Measurements from ENCODE around the gene OR5B21.
A peak's percentile ranks its signal among the peaks of the same experiment; 100 is the strongest.

Gene OR5B21

DNA sequence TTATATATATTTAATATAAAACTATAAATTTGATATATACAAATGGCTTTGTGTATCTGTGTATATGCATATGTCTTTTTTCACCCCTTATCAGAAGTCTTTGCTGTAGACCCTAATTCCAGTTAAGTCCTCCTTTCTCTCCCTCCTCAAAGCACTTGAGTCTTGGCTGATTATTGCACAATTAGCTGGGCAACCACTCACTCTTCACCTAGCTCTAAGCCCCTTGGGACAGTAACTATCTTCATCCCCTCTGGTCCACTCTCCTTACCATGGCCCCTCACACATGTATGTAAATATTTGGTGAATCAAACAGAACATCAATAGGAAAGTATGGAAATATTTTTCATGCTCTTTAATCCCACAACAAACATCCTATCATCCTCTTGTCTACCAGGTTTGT, 909 bp upstream of the OR5B21 start:
- DNase-seq (ENCODE audit: low spot score): no peak
- TF ChIP-seq, protein P1, sequence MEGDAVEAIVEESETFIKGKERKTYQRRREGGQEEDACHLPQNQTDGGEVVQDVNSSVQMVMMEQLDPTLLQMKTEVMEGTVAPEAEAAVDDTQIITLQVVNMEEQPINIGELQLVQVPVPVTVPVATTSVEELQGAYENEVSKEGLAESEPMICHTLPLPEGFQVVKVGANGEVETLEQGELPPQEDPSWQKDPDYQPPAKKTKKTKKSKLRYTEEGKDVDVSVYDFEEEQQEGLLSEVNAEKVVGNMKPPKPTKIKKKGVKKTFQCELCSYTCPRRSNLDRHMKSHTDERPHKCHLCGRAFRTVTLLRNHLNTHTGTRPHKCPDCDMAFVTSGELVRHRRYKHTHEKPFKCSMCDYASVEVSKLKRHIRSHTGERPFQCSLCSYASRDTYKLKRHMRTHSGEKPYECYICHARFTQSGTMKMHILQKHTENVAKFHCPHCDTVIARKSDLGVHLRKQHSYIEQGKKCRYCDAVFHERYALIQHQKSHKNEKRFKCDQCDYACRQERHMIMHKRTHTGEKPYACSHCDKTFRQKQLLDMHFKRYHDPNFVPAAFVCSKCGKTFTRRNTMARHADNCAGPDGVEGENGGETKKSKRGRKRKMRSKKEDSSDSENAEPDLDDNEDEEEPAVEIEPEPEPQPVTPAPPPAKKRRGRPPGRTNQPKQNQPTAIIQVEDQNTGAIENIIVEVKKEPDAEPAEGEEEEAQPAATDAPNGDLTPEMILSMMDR (IDR thresholded peaks at IDR 0.05; ENCODE audit: borderline replicate concordance, control extremely low read depth, extremely low read depth, insufficient read depth, missing control alignments): no peak
- in situ Hi-C loops (cut with MboI; ENCODE audit: low sequenced_read_pairs, unreplicated experiment): loop anchor here (25.0 kb wide), 2 partner anchors 697 to 847 kb away; partner anchors contain the start of genes CLP1 and ZDHHC5

GRCh38 chr11:58507355-58507754, 550 bp downstream of the OR5B21 start:
- no peak for DNase-seq (ENCODE audit: low spot score)
- in situ Hi-C loops (cut with MboI; ENCODE audit: low sequenced_read_pairs, unreplicated experiment): loop anchor here (25.0 kb wide), 2 partner anchors 695 to 845 kb away; partner anchors contain the start of genes CLP1 and ZDHHC5
- TF ChIP-seq, protein P1 (IDR thresholded peaks at IDR 0.05; ENCODE audit: borderline replicate concordance, control extremely low read depth, extremely low read depth, insufficient read depth, missing control alignments): no peak

GRCh38 chr11:58506935-58507334, 970 bp downstream of the OR5B21 start:
- TF ChIP-seq, protein P1 (IDR thresholded peaks at IDR 0.05; ENCODE audit: borderline replicate concordance, control extremely low read depth, extremely low read depth, insufficient read depth, missing control alignments): no peak
- in situ Hi-C loops (cut with MboI; ENCODE audit: low sequenced_read_pairs, unreplicated experiment): loop anchor here (25.0 kb wide), 2 partner anchors 695 to 845 kb away; partner anchors contain the start of genes CLP1 and ZDHHC5
- DNase-seq (ENCODE audit: low spot score): no peak

DNA sequence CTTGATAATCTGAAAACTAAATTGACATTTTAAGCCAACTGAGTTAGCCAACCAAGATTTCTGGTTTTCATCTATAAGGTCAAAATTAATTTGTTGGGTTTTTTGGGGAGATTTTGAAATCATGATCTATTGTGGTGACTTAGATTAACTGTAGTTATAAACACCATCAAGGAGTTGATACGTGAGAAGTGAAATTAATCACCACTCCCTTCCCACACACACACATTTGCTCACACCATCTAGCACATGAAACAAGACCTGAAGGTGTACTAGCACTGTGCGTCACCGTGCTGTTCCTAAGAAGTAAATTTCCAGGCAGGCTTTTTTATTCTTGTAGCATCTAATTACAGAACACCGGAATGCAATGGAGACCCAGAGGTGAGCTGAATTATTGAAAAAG, 2.1 kb downstream of the OR5B21 start:
- DNase-seq (ENCODE audit: low spot score): no peak
- in situ Hi-C loops (cut with MboI; ENCODE audit: low sequenced_read_pairs, unreplicated experiment): loop anchor here (25.0 kb wide), 2 partner anchors 694 to 844 kb away; partner anchors contain the start of genes CLP1 and ZDHHC5
- TF ChIP-seq, protein P1 (IDR thresholded peaks at IDR 0.05; ENCODE audit: borderline replicate concordance, control extremely low read depth, extremely low read depth, insufficient read depth, missing control alignments): no peak

DNA sequence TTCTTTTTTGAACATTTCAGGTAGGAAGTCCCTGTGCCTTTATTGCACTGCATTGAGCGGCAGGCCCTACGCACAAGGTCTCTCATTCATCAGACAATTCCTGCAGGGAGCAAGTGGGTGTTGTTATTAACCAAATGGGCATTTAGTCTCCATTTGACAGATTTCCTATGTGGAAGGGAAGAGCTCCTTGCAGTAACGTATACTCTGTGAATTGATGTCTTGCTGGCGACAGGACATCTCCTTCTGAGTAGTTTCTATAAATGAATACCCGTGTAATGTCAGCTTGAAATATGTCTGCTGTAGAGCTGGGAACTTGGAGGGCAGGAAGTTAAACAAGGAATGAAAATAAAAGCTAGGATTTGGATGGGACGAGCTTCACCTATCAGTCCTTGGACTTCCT, 3.7 kb downstream of the OR5B21 start:
- in situ Hi-C loops (cut with MboI; ENCODE audit: low sequenced_read_pairs, unreplicated experiment): loop anchor here (25.0 kb wide), 2 partner anchors 692 to 842 kb away; partner anchors contain the start of genes CLP1 and ZDHHC5
- TF ChIP-seq, protein P1 (IDR thresholded peaks at IDR 0.05; ENCODE audit: borderline replicate concordance, control extremely low read depth, extremely low read depth, insufficient read depth, missing control alignments): no peak
- no peak for DNase-seq (ENCODE audit: low spot score)

- in situ Hi-C loops (cut with MboI; ENCODE audit: low sequenced_read_pairs, unreplicated experiment): loop anchor here (25.0 kb wide), 2 partner anchors 691 to 841 kb away; partner anchors contain the start of genes CLP1 and ZDHHC5
- TF ChIP-seq, protein P1 (IDR thresholded peaks at IDR 0.05; ENCODE audit: borderline replicate concordance, control extremely low read depth, extremely low read depth, insufficient read depth, missing control alignments): no peak
- peak; percentile 40 for DNase-seq (ENCODE audit: low spot score)
Observed at GRCh38 chr11:58503361-58503856, 4.5 kb downstream of the OR5B21 start.
